ENCODE measurements around the gene CHAT.

The CHAT gene

DNA sequence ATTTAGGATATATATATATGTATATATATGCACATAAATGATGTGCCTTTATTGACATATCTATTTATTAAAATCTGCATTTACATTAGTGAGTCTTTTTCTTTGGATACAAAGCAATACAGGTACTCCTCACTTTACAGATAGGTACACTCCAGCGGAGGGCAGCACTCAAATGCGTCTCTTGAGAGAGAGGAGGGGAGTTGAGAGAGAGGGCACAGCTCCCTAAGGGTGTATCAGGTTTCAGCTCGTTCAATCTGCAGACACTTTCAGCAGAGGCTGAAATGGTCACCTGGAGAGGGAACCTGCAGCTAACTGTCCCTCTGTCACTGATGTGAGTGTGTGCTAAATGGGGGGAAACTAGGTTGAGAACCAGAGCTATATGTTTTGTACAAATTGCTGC is 87.2 kb downstream of the CHAT start:
- no peak for DNase-seq
- ChIA-PET CTCF (no interaction called here), POLR2A (no interaction called here)
- H3K27me3 ChIP-seq (replicated peaks in 2 of 5; ENCODE audit: control insufficient read depth in 4 of 5, insufficient read depth in 5 of 5, low read length in 4 of 5): peaks cover 0 to 19% (median 5%) of the 10 kb centered on the region in 5 experiments
- H3K4me3 ChIP-seq (ENCODE audit: control insufficient read depth in 1 of 7, extremely low read depth in 1 of 7, insufficient read depth in 4 of 7, low read depth in 2 of 7, low read length in 6 of 7): no peak overlapping the region
- no CpG with 5 or more reads among the region's 3 CpGs for WGBS (ENCODE audit: insufficient coverage)
- no peaks in the 10 kb centered on the region for H3K4me1 ChIP-seq (ENCODE audit: control extremely low read depth in 1 of 4, control insufficient read depth in 4 of 4, insufficient read depth in 4 of 4, low read length in 3 of 4)
- peaks cover 0 to 4% (median 0%) of the 10 kb centered on the region in 5 experiments for H3K9me3 ChIP-seq (ENCODE audit: control extremely low read depth in 1 of 5, control insufficient read depth in 4 of 5, insufficient read depth in 2 of 5, low read depth in 1 of 5, low read length in 4 of 5)
- no peak overlapping the region for H3K27ac ChIP-seq (ENCODE audit: insufficient read depth in 1 of 2, low read depth in 1 of 2, low read length in 2 of 2, poor library complexity in 1 of 2, severe bottlenecking in 2 of 2)
- no peaks in the 10 kb centered on the region for H3K36me3 ChIP-seq (ENCODE audit: control insufficient read depth in 4 of 4, insufficient read depth in 4 of 4, low read length in 3 of 4)

DNA sequence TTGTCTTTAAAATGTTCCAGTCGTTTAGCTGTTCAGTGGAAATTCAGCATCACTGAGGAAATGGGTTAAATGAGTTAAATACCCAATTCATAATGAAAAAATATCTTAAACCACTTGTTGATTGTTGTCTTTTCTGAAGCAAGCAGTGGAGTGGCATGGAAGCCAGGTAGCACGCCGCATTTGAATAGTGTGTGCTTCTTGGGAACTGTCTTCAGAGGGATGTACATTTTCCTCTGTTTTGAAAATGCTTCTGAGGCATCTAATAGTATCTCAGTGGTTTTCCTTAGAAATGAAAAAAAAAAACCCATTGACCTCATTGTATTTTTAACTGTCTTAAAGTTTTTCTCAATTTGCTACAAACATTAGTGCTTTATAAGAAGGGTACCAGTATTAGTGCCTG is 93.7 kb downstream of the CHAT start:
- POLR2A ChIA-PET: no interaction called here

DNA sequence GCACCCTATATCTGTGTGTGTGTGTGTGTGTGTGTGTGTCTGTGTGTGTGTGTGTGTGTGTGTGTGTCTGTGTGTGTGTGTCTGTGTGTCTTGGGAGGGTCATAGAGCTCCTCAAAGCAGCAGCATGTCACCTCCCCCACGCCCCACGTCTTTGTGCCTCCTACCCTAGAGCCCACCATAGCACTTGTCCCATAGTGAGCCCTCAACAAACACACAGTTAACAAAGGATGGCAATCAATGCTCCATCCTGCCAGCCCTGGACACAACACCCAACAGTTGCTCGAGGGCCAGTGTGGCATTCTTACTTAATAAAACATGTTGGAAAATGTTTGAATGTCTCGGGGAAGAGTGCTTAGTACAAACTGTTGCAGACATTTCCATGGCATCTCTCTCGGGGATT is 96.1 kb downstream of the CHAT start:
- Histone ChIP-seq H3K4me3 (ENCODE audit: control insufficient read depth in 1 of 7, extremely low read depth in 1 of 7, insufficient read depth in 4 of 7, low read depth in 2 of 7, low read length in 6 of 7) (no peak overlapping the region), H3K36me3 (ENCODE audit: control insufficient read depth in 4 of 4, insufficient read depth in 4 of 4, low read length in 3 of 4) (no peaks in the 10 kb centered on the region), H3K9me3 (ENCODE audit: control extremely low read depth in 1 of 5, control insufficient read depth in 4 of 5, insufficient read depth in 2 of 5, low read depth in 1 of 5, low read length in 4 of 5) (peaks cover 0 to 2% (median 0%) of the 10 kb centered on the region in 5 experiments), H3K27me3 (replicated peaks in 2 of 5; ENCODE audit: control insufficient read depth in 4 of 5, insufficient read depth in 5 of 5, low read length in 4 of 5) (peaks cover 0 to 12% (median 3%) of the 10 kb centered on the region in 5 experiments), H3K4me1 (ENCODE audit: control extremely low read depth in 1 of 4, control insufficient read depth in 4 of 4, insufficient read depth in 4 of 4, low read length in 3 of 4) (no peaks in the 10 kb centered on the region), H3K27ac (ENCODE audit: insufficient read depth in 1 of 2, low read depth in 1 of 2, low read length in 2 of 2, poor library complexity in 1 of 2, severe bottlenecking in 2 of 2) (no peak overlapping the region)
- CTCF ChIA-PET: no interaction called here
- WGBS (ENCODE audit: insufficient coverage): 90% methylated on average over 2 of the region's 5 CpGs
- DNase-seq: no peak
- POLR2A ChIA-PET: no interaction called here

More for the DNA sequence above, 93.7 kb downstream of the CHAT start:
- peaks cover 0 to 4% (median 0%) of the 10 kb centered on the region in 5 experiments for H3K9me3 ChIP-seq (ENCODE audit: control extremely low read depth in 1 of 5, control insufficient read depth in 4 of 5, insufficient read depth in 2 of 5, low read depth in 1 of 5, low read length in 4 of 5)
- H3K36me3 ChIP-seq (ENCODE audit: control insufficient read depth in 4 of 4, insufficient read depth in 4 of 4, low read length in 3 of 4): no peaks in the 10 kb centered on the region
- CTCF ChIA-PET: no interaction called here
- H3K27ac ChIP-seq (ENCODE audit: insufficient read depth in 1 of 2, low read depth in 1 of 2, low read length in 2 of 2, poor library complexity in 1 of 2, severe bottlenecking in 2 of 2): no peak overlapping the region
- no peaks in the 10 kb centered on the region for H3K4me1 ChIP-seq (ENCODE audit: control extremely low read depth in 1 of 4, control insufficient read depth in 4 of 4, insufficient read depth in 4 of 4, low read length in 3 of 4)
- WGBS (ENCODE audit: insufficient coverage): 100% methylated on average over 2 of the region's 3 CpGs
- DNase-seq: no peak
- no peak overlapping the region for H3K4me3 ChIP-seq (ENCODE audit: control insufficient read depth in 1 of 7, extremely low read depth in 1 of 7, insufficient read depth in 4 of 7, low read depth in 2 of 7, low read length in 6 of 7)
- peaks cover 0 to 12% (median 3%) of the 10 kb centered on the region in 5 experiments for H3K27me3 ChIP-seq (replicated peaks in 2 of 5; ENCODE audit: control insufficient read depth in 4 of 5, insufficient read depth in 5 of 5, low read length in 4 of 5)

DNA sequence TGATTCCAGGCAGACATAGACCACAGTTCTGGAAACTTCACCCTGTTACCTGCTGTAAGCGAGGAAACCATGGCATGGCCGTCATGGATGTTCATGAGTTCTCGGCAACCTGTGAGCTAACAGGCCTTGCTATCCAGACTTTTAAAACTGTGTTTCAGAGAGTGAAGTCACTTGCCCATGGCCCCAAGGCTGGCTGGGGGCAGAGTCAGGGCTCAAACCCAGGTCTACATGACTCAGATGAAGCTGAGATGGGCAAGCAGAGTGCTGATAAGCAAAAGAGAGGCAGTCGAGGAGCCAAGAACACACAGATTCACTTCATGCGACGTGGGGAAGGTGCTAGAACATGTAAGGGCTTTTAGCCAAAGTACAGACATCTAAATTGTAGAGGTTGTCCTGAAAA is 97.1 kb downstream of the CHAT start:
- CTCF ChIA-PET: no interaction called here
- DNase-seq: no peak
- H3K9me3 ChIP-seq (ENCODE audit: control extremely low read depth in 1 of 5, control insufficient read depth in 4 of 5, insufficient read depth in 2 of 5, low read depth in 1 of 5, low read length in 4 of 5): peaks cover 0 to 4% (median 0%) of the 10 kb centered on the region in 5 experiments
- no peak overlapping the region for H3K27ac ChIP-seq (ENCODE audit: insufficient read depth in 1 of 2, low read depth in 1 of 2, low read length in 2 of 2, poor library complexity in 1 of 2, severe bottlenecking in 2 of 2)
- POLR2A ChIA-PET: no interaction called here
- H3K27me3 ChIP-seq (replicated peaks in 2 of 5; ENCODE audit: control insufficient read depth in 4 of 5, insufficient read depth in 5 of 5, low read length in 4 of 5): peaks cover 0 to 12% (median 3%) of the 10 kb centered on the region in 5 experiments
- no peaks in the 10 kb centered on the region for H3K4me1 ChIP-seq (ENCODE audit: control extremely low read depth in 1 of 4, control insufficient read depth in 4 of 4, insufficient read depth in 4 of 4, low read length in 3 of 4)
- no peak overlapping the region for H3K4me3 ChIP-seq (ENCODE audit: control insufficient read depth in 1 of 7, extremely low read depth in 1 of 7, insufficient read depth in 4 of 7, low read depth in 2 of 7, low read length in 6 of 7)
- 87% methylated on average over 6 of the region's 6 CpGs for WGBS (ENCODE audit: insufficient coverage)
- no peaks in the 10 kb centered on the region for H3K36me3 ChIP-seq (ENCODE audit: control insufficient read depth in 4 of 4, insufficient read depth in 4 of 4, low read length in 3 of 4)

DNA sequence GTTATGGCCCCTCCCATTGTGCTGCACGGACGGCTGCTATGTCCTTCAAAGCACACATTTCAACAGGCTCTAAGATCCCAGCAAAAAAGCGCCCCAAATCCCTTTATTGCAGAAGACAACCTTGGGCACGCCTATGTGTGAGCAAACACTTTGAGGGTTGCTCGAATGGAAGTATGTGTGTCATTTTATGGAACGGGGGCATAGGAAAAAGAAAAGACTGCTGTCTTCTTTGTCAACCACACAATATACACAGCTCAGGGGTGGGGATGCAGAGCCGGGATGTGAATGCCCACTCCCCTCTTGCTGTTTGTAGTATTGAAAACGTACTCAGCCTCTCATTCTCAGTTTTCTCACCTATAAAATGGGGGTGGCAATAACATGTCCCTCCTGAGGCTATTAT is 97.6 kb downstream of the CHAT start:
- WGBS (ENCODE audit: insufficient coverage): 60% methylated on average over 1 of the region's 8 CpGs
- H3K9me3 ChIP-seq (ENCODE audit: control extremely low read depth in 1 of 5, control insufficient read depth in 4 of 5, insufficient read depth in 2 of 5, low read depth in 1 of 5, low read length in 4 of 5): peaks cover 0 to 4% (median 0%) of the 10 kb centered on the region in 5 experiments
- POLR2A ChIA-PET: no interaction called here

DNA sequence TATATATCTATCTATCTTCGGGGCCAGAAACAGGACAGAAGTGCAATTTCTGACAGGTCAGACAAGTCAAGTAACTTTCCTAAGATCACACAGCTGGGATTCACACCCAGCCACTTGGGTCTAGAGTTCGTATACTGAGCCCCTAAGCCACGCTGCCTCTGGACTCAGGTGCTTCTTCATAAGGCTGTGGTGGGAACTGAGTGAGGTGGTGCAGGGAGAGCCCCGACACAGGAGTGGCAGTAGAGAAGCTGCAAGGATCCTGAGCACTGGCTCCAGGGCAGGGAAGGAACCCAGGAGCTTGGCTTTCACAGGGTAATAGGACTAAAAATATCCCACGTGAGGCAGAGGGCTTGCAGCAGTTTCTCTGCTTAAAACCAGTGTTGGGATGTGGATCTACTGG is 99.4 kb downstream of the CHAT start:
- Histone ChIP-seq H3K9me3 (ENCODE audit: control extremely low read depth in 1 of 5, control insufficient read depth in 4 of 5, insufficient read depth in 2 of 5, low read depth in 1 of 5, low read length in 4 of 5) (peaks cover 0 to 4% (median 0%) of the 10 kb centered on the region in 5 experiments), H3K27me3 (replicated peaks in 2 of 5; ENCODE audit: control insufficient read depth in 4 of 5, insufficient read depth in 5 of 5, low read length in 4 of 5) (peaks cover 0 to 12% (median 3%) of the 10 kb centered on the region in 5 experiments), H3K27ac (ENCODE audit: insufficient read depth in 1 of 2, low read depth in 1 of 2, low read length in 2 of 2, poor library complexity in 1 of 2, severe bottlenecking in 2 of 2) (no peak overlapping the region), H3K4me3 (ENCODE audit: control insufficient read depth in 1 of 7, extremely low read depth in 1 of 7, insufficient read depth in 4 of 7, low read depth in 2 of 7, low read length in 6 of 7) (no peak overlapping the region), H3K36me3 (ENCODE audit: control insufficient read depth in 4 of 4, insufficient read depth in 4 of 4, low read length in 3 of 4) (no peaks in the 10 kb centered on the region), H3K4me1 (ENCODE audit: control extremely low read depth in 1 of 4, control insufficient read depth in 4 of 4, insufficient read depth in 4 of 4, low read length in 3 of 4) (no peaks in the 10 kb centered on the region)
- 83% methylated on average over 3 of the region's 5 CpGs for WGBS (ENCODE audit: insufficient coverage)
- no peak for DNase-seq
- ChIA-PET POLR2A (no interaction called here), CTCF (no interaction called here)

More for the DNA sequence above, 97.6 kb downstream of the CHAT start:
- CTCF ChIA-PET: no interaction called here
- no peaks in the 10 kb centered on the region for H3K4me1 ChIP-seq (ENCODE audit: control extremely low read depth in 1 of 4, control insufficient read depth in 4 of 4, insufficient read depth in 4 of 4, low read length in 3 of 4)
- no peak overlapping the region for H3K27ac ChIP-seq (ENCODE audit: insufficient read depth in 1 of 2, low read depth in 1 of 2, low read length in 2 of 2, poor library complexity in 1 of 2, severe bottlenecking in 2 of 2)
- no peaks in the 10 kb centered on the region for H3K36me3 ChIP-seq (ENCODE audit: control insufficient read depth in 4 of 4, insufficient read depth in 4 of 4, low read length in 3 of 4)
- H3K4me3 ChIP-seq (ENCODE audit: control insufficient read depth in 1 of 7, extremely low read depth in 1 of 7, insufficient read depth in 4 of 7, low read depth in 2 of 7, low read length in 6 of 7): no peak overlapping the region
- peaks cover 0 to 12% (median 3%) of the 10 kb centered on the region in 5 experiments for H3K27me3 ChIP-seq (replicated peaks in 2 of 5; ENCODE audit: control insufficient read depth in 4 of 5, insufficient read depth in 5 of 5, low read length in 4 of 5)
- no peak for DNase-seq
